ENCODE data around the gene E4F1.

DNA sequence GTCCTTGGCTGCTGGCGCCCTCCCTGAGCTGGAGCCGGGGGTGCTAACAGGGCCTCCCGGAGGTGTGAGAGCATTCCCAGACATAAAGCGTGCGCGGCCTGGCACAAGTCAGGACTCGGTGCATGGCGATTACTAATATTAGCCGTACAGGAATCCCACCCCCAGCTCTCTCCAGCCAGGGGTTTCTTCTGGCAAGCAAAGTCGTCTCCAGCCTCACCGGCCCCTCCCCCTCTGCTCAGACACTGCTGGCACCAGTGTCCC, 32.0 kb upstream of the E4F1 start:
- TF ChIP-seq POLR2A (IDR thresholded peaks at IDR 0.05), result no peak
- TF ChIP-seq, protein P1, sequence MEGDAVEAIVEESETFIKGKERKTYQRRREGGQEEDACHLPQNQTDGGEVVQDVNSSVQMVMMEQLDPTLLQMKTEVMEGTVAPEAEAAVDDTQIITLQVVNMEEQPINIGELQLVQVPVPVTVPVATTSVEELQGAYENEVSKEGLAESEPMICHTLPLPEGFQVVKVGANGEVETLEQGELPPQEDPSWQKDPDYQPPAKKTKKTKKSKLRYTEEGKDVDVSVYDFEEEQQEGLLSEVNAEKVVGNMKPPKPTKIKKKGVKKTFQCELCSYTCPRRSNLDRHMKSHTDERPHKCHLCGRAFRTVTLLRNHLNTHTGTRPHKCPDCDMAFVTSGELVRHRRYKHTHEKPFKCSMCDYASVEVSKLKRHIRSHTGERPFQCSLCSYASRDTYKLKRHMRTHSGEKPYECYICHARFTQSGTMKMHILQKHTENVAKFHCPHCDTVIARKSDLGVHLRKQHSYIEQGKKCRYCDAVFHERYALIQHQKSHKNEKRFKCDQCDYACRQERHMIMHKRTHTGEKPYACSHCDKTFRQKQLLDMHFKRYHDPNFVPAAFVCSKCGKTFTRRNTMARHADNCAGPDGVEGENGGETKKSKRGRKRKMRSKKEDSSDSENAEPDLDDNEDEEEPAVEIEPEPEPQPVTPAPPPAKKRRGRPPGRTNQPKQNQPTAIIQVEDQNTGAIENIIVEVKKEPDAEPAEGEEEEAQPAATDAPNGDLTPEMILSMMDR (IDR thresholded peaks at IDR 0.05), result no peak

Data from testis (tissue), 2 donors.